ENCODE measurements around the gene RASSF10.
"Not testable (repeated sequence)": the region's sequence is repeated elsewhere in the genome, so short reads cannot be mapped to it uniquely, and the experiment has no call there.

DNA sequence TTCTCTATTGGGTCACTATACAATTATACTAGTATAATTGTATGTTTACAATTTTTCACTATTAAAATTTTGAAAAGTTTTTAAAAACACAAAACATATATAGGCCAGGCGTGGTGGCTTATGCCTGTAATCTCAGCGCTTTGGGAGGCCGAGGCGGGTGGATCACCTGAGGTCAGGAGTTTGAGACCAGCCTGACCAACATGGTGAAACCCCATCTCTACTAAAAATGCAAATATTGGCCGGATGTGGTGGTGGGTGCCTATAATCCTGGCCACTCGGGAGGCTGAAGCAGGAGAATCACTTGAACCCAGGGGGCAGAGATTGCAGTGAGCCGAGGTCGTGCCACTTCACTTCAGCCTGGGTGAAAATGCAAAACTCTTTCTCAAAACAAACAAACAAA lies 36.0 kb downstream of the RASSF10 start:
- TF ChIP-seq CTCF (IDR thresholded peaks at IDR 0.05); ESRRA (CRISPR knock-in tag; IDR thresholded peaks at IDR 0.05; ENCODE audit: borderline replicate concordance): not testable (repeated sequence)
